Measurements from ENCODE around the gene DMAP1.

DMAP1 gene

DNA sequence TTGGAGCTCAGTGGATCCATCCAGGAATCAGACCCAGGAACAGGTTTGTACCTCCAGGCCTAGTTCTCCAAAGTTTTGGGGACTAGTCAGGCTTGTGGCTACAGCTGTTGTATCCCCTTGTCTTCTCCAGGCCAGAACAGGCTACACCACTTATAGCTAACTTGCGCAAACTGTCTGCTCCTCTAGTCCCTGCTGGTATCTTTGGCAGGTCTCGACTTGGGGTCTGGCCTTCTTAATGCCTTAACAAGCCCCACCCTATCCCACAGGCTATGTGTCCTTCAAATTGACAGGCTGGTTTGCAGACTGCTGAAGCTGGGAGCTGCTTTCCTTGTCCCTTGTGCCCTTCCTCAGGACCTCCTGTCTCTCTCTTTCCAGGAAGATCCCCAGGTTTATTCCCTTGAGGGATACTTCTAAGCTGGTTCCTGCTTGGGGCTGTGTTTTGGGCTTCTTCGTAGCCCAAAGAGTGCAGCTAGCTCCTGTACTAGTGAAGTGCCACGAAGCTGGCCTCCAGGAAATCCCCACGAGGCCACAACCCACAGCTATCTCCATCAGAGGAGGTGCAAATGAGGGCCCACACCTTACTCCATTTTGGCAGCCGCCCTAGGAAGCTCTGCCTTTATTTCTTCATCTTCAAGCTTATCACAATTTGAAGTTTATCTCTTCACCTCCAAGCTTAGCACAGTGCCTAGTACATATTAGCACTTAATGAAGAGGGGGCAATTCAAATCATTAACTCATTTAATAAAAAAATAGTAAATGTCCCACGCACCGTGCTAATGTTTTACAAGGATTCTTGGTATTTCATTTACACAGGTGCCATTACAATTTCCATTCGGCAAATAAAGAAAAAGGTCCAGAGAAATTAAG lies 683 bp upstream of the DMAP1 start:
- H3K9ac ChIP-seq (ENCODE audit: low read length), result peak overlapping the region; percentile 66
- no peaks in the 10 kb centered on the region for H4K20me1 ChIP-seq (ENCODE audit: insufficient read depth, low read length)
- H3K27ac ChIP-seq (ENCODE audit: low read length), result no peak overlapping the region
- H3K4me1 ChIP-seq (ENCODE audit: low read length), result peaks cover 12% of the 10 kb centered on the region
- TF ChIP-seq, protein P1, sequence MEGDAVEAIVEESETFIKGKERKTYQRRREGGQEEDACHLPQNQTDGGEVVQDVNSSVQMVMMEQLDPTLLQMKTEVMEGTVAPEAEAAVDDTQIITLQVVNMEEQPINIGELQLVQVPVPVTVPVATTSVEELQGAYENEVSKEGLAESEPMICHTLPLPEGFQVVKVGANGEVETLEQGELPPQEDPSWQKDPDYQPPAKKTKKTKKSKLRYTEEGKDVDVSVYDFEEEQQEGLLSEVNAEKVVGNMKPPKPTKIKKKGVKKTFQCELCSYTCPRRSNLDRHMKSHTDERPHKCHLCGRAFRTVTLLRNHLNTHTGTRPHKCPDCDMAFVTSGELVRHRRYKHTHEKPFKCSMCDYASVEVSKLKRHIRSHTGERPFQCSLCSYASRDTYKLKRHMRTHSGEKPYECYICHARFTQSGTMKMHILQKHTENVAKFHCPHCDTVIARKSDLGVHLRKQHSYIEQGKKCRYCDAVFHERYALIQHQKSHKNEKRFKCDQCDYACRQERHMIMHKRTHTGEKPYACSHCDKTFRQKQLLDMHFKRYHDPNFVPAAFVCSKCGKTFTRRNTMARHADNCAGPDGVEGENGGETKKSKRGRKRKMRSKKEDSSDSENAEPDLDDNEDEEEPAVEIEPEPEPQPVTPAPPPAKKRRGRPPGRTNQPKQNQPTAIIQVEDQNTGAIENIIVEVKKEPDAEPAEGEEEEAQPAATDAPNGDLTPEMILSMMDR (IDR thresholded peaks at IDR 0.05; ENCODE audit: low read depth, low read length), result no peak
- TF ChIP-seq EZH2phosphoT487 (IDR thresholded peaks at IDR 0.05; ENCODE audit: low read depth), result no peak
- no peaks in the 10 kb centered on the region for H3K27me3 ChIP-seq (ENCODE audit: low read depth, low read length)
- H3K9me3 ChIP-seq (ENCODE audit: insufficient read depth, low read length), result no peaks in the 10 kb centered on the region
- peak overlapping the region; percentile 88 for H3K4me2 ChIP-seq (ENCODE audit: low read length)
- H2AFZ ChIP-seq (ENCODE audit: low read depth, low read length), result peak overlapping the region; percentile 88
- H3K36me3 ChIP-seq (replicated peaks; ENCODE audit: low read depth, low read length), result no peaks in the 10 kb centered on the region
- H3K79me2 ChIP-seq (ENCODE audit: low read length), result peaks cover 10% of the 10 kb centered on the region
- H3K4me3 ChIP-seq (ENCODE audit: low read length), result peak overlapping the region; percentile 93

DNA sequence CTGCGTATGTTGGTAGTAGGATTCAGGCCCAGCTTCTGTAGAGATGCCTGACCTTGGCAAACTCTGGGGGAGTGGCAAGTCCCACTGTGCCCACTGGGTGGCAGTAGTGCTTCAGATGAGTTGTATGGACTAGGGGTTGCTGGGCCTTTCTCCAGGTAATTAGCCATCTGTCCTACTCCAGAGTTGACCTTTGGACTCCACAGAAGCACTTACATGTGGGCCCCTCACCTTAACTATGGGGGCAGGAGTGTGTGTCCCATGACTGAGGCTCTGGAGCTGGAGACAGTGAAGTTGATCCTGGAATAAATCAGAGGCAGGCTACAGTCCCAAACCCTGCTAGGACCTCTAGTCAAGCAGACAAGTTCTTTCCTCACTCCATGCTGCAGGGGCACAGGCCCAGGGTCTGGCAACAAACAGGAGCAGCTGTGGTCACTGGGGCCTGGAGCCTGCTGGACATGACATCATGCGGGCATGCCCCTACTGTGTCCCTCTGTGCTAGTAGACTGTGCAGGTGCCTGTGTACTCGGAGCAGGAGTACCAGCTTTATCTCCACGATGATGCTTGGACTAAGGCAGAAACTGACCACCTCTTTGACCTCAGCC lies 4.6 kb downstream of the DMAP1 start:
- Histone ChIP-seq H3K79me2 (ENCODE audit: low read length) (peaks cover 10% of the 10 kb centered on the region), H3K9ac (ENCODE audit: low read length) (no peak overlapping the region), H3K9me3 (ENCODE audit: insufficient read depth, low read length) (no peaks in the 10 kb centered on the region), H3K27ac (ENCODE audit: low read length) (no peak overlapping the region), H3K4me2 (ENCODE audit: low read length) (no peak overlapping the region), H3K36me3 (replicated peaks; ENCODE audit: low read depth, low read length) (no peaks in the 10 kb centered on the region), H3K4me3 (ENCODE audit: low read length) (no peak overlapping the region), H3K27me3 (ENCODE audit: low read depth, low read length) (no peaks in the 10 kb centered on the region), H3K4me1 (ENCODE audit: low read length) (peaks cover 5% of the 10 kb centered on the region; the same call in 1 of the 2 replicates), H2AFZ (ENCODE audit: low read depth, low read length) (no peak overlapping the region), H4K20me1 (ENCODE audit: insufficient read depth, low read length) (no peaks in the 10 kb centered on the region)
- TF ChIP-seq, protein P1 (IDR thresholded peaks at IDR 0.05; ENCODE audit: low read depth, low read length), result peak; percentile 71
- TF ChIP-seq EZH2phosphoT487 (IDR thresholded peaks at IDR 0.05; ENCODE audit: low read depth), result no peak

DNA sequence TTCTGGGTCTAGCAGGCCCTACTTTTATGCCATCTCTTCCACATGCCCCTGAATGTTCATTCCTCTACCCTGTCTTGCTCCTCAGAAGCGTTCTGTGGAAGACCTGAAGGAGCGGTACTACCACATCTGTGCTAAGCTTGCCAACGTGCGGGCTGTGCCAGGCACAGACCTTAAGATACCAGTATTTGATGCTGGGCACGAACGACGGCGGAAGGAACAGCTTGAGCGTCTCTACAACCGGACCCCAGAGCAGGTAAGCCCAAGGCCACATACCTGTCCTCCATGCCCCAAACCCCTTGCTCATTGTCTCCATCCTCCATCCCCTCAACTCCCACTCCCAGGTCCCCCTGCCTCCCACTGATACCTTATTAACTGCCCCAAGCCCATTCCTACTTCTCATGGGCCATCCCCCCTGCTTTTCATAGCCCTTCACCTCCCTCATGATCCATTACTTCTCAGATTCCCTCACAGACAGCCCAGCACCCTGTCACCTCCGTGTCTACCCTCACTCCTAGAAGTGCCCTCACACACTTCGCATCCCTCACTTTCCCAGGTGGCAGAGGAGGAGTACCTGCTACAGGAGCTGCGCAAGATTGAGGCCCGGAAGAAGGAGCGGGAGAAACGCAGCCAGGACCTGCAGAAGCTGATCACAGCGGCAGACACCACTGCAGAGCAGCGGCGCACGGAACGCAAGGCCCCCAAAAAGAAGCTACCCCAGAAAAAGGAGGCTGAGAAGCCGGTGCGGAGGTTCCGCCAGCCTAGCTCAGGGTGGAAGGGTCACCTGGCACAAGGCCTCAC lies 5.4 kb downstream of the DMAP1 start:
- Histone ChIP-seq H3K36me3 (replicated peaks; ENCODE audit: low read depth, low read length) (no peaks in the 10 kb centered on the region), H2AFZ (ENCODE audit: low read depth, low read length) (no peak overlapping the region), H3K9ac (ENCODE audit: low read length) (no peak overlapping the region), H4K20me1 (ENCODE audit: insufficient read depth, low read length) (no peaks in the 10 kb centered on the region), H3K4me1 (ENCODE audit: low read length) (peaks cover 5% of the 10 kb centered on the region; the same call in 1 of the 2 replicates), H3K27me3 (ENCODE audit: low read depth, low read length) (no peaks in the 10 kb centered on the region), H3K4me3 (ENCODE audit: low read length) (no peak overlapping the region), H3K27ac (ENCODE audit: low read length) (no peak overlapping the region), H3K4me2 (ENCODE audit: low read length) (no peak overlapping the region), H3K9me3 (ENCODE audit: insufficient read depth, low read length) (no peaks in the 10 kb centered on the region), H3K79me2 (ENCODE audit: low read length) (peaks cover 7% of the 10 kb centered on the region)
- no peak for TF ChIP-seq EZH2phosphoT487 (IDR thresholded peaks at IDR 0.05; ENCODE audit: low read depth)
- TF ChIP-seq, protein P1 (IDR thresholded peaks at IDR 0.05; ENCODE audit: low read depth, low read length), result no peak

- Histone ChIP-seq H4K20me1 (ENCODE audit: insufficient read depth, low read length) (no peaks in the 10 kb centered on the region), H2AFZ (ENCODE audit: low read depth, low read length) (no peak overlapping the region), H3K9me3 (ENCODE audit: insufficient read depth, low read length) (no peaks in the 10 kb centered on the region), H3K36me3 (replicated peaks; ENCODE audit: low read depth, low read length) (no peaks in the 10 kb centered on the region), H3K27me3 (ENCODE audit: low read depth, low read length) (no peaks in the 10 kb centered on the region), H3K27ac (ENCODE audit: low read length) (no peak overlapping the region), H3K4me2 (ENCODE audit: low read length) (no peak overlapping the region), H3K79me2 (ENCODE audit: low read length) (0 out of 2 replicates have a peak, but pooled peaks cover 2% of the 10 kb centered on the region), H3K9ac (ENCODE audit: low read length) (no peak overlapping the region), H3K4me3 (ENCODE audit: low read length) (no peak overlapping the region), H3K4me1 (ENCODE audit: low read length) (peaks cover under 1% of the 10 kb centered on the region; the same call in 1 of the 2 replicates)
- TF ChIP-seq, protein P1 (IDR thresholded peaks at IDR 0.05; ENCODE audit: low read depth, low read length), result no peak
- TF ChIP-seq EZH2phosphoT487 (IDR thresholded peaks at IDR 0.05; ENCODE audit: low read depth), result no peak
Observed at GRCh38 chr1:44219301-44219626, 6.0 kb downstream of the DMAP1 start.

Measured in OCI-LY3 (cell line).